Stimulated activated CD4-positive, alpha-beta T cell treated with anti-CD3 and anti-CD28 coated beads, Interleukin-4, amount 100 ng/mL, for 4 hours (primary cell): Measurements from ENCODE around the gene MAP3K20.
"Not testable (repeated sequence)": the region's sequence is repeated elsewhere in the genome, so short reads cannot be mapped to it uniquely, and the experiment has no call there.

Source experiments
- DNase-seq, 2 experiments: peaks; one replicate each; pipeline ENCODE4 v3.0.0-alpha.2; 2020

The MAP3K20 gene

DNA sequence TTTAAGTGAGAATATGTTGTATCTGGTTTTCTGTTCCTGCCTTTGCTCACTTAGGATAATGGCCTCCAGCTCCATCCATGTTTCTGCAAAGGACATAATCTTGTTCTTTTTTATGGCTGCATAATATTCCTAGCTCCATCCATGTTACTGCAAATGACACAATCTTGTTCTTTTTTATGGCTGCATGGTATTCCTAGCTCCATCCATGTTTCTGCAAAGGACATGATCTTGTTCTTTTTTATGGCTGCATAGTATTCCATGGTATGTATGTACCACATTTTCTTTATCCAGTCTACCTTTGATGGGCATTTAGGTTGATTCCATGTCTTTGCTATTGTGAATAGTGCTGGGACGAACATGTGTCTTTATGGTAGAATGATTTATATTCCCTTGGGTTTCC is 87.7 kb downstream of the MAP3K20 start:
- DNase-seq, result not testable (repeated sequence)

DNA sequence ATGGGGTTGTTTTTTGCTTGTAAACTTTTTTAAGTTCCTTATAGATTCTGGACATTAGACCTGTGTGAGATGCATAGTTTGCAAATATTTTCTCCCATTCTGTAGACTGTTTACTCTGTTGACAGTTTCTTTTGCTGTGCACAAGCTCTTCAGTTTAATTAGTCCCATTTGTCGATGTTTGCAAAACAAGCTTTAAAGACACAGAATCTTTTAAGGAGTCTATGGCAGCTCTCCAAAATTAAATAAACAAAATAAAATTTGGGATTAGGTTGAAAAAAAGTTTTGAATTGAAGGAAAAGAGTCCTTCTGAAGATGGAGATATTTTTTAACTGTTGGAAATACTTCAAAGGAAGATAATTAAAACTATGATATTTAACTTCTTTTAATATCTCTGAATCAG is 88.8 kb downstream of the MAP3K20 start:
- DNase-seq, result no peak

DNA sequence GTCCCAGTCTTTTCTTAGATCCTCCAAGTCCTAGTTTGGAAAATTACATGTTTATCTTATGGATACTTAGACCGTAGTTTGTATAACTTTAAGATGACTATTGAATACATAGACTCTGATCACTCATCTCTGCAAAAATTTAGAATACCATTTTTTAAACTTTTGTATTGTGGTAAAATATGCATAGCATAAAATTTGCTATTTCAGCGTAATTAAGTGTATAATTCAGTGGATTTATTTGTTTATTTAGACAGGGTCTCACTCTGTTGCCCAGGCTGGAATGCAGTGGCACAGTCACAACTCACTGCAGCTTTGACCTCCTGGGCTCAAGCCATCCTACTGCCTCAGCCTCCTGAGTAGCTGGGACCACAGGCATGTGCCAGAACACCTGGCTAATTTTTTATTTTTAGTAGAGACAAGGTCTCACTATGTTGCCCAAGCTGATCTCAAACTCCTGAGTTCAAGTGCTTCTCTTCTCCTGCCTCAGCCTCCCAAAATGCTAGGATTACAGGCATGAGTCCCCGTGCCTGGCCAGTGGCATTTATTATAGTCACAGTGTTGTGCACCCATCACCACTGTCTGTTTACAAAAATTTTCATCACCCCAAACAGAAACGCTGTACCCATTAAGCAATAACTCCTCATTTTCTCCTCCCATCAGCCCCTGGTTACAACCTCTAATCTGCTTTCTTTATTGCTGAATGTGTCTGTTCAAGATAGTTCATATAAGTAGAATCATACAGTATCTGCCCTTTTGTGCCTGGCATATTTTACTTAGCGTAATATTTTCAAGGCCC is 90.0 kb downstream of the MAP3K20 start:
- DNase-seq, result no peak

DNA sequence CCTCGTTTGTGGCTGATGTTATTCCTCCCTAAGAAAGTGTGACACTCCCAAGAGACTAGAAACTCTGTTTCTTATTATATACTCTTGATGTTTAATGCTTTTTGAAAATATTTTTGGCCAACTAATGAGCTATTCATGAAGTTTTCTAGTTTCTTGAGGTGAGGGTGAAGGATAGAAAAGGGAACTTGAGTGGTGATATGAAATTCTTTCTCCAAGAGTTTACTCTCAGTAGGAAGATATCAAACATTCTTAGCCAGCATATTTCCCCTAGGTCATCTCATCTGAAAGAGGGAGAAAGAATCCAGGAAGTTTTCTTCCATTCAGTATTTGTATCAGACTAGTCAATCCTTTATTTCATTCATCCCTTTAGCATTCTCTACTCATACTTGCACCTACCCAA is 95.7 kb downstream of the MAP3K20 start:
- DNase-seq, result no peak

GRCh38 chr2:173171924-173172643 is 96.4 kb downstream of the MAP3K20 start:
- no peak for DNase-seq

DNA sequence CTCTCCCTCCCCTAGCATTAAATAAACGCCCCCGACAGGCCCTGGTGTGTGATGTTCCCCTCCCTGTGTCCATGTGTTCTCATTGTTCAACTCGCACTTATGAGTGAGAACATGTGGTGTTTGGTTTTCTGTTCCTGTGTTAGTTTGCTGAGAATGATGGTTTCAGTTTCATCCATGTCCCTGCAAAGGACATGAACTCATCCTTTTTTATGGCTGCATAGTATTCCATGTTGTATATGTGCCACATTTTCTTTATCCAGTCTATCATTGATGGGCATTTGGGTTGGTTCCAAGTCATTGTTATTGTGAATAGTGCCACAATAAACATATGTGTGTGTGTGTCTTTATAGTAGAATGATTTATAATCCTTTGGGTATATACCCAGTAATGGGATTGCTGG is 98.7 kb downstream of the MAP3K20 start:
- not testable (repeated sequence) for DNase-seq

- DNase-seq, result no peak
Measured at GRCh38 chr2:173175222-173175621, 99.6 kb downstream of the MAP3K20 start.

GRCh38 chr2:173181982-173182381 is 106.3 kb downstream of the MAP3K20 start:
- DNase-seq, result no peak

GRCh38 chr2:173184031-173185004 is 108.7 kb downstream of the MAP3K20 start:
- no peak for DNase-seq

GRCh38 chr2:173185437-173185836 is 109.8 kb downstream of the MAP3K20 start:
- no peak for DNase-seq

DNA sequence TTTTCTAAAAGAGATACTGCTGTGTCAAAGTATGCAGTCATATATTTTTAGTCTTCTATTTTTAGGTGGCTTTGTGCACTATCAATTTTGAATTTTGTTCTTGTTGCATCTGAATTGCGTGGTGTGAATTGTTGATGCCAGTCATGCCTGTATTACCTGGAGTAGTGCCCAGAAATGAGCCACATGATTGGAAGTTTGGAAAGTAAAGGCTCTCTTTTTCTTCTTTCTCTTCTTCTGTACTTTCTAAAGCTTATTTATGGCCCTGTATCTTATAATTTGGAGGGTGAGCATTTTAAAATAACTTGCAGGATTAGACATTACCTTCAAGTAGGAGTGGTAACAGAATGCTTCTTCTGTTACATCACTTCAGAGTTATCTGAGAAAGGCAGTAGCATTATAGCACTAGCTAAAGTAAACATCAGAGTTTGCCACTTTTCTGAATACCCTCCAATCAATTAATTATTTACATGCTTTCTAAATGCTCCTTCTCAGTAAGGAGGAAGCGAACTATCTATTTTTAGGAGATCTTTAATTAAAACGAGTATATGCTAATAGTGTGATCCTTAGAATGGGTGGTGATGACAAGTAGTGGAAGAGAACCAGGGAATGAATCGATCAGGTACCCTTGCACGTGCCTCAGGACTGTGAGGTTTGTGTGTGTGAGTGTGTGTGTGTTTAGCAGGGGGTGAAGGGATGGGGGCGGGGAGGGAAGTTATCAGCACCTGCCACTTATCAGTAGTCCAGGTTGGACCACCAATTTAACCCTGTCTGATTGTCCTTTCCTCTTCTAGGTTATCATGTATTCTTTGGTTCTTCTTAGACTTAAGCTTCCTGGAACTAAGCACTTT is 112.5 kb downstream of the MAP3K20 start:
- DNase-seq, result no peak

DNA sequence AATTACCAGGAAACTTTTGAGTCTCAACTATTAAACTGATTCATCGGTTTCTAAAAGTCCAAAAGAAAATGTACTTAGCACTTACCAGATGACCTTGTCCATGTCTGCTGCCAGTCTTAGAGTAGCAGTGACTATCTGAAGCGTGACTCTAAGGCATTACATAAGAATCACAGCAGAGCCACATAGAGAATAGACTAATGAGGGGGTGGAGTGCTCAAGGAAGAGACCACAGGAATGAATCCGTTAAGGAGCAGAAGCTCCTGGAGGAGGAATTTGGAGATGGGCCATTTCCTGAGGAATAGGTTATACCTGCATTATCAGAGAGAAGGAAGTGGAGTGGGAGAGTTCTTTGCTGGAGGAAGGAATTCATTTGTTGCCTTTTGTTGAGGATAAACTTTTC is 116.0 kb downstream of the MAP3K20 start:
- DNase-seq, result no peak

- DNase-seq, result no peak
Measured at GRCh38 chr2:173192071-173192470, 116.4 kb downstream of the MAP3K20 start.

DNA sequence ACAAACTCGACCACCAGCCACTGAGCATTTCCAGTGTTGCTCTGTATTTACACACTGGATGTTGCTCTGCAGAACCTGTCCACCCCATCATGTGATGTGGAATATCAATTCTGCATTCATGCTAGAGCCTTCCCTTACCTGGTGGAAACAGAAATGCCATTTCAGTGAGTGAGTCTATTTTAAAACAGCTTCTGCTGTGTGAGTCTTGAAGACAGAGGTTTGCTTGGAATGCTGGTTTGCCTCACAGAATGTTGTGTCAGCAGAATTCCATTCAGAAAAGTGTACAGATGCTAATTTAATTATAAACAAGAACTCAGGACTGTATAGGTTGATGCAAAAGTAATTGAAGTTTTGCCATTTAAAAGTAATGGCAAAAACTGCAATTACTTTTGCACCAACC is 118.3 kb downstream of the MAP3K20 start:
- no peak for DNase-seq

DNA sequence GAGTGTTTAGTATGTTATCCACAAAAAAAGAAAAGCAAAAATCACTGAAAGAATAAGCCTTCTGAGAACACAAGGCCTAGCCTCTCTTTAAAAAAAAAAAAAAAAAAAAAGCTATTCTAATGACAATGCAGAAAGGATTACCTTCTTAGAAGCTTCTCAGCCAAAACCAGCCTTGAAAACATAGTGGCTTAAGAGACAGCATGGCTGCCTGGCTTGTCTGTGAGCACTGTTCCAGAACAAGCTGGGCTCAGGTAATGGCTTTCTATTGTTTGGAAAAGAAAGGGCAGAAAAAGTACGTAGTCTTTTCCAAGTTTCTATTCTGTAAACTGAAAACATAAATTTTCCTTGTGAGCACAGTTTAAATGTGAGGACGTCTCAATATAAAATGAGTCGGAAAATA is 119.5 kb downstream of the MAP3K20 start:
- no peak for DNase-seq

- no peak for DNase-seq
Measured at GRCh38 chr2:173196080-173196479, 120.4 kb downstream of the MAP3K20 start.

DNA sequence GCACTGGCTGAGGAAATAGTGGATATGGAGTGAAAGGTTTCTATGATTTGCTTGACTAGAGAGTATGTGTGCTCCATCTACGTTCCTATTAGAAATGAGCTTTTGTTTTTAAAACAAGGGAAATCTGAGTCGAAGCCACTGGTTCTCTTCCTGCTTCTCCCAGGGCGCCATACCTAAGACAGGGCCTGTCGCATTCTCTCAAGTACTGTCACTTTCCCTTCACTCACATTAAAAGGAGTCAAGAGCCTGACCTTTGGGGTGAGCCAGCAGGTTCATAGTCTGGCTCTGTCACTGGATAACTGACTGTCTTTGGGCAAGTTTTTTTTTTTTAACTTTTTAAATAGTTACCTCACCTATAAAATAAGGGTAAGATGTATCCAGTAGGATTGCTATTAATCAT is 121.0 kb downstream of the MAP3K20 start:
- no peak for DNase-seq

DNA sequence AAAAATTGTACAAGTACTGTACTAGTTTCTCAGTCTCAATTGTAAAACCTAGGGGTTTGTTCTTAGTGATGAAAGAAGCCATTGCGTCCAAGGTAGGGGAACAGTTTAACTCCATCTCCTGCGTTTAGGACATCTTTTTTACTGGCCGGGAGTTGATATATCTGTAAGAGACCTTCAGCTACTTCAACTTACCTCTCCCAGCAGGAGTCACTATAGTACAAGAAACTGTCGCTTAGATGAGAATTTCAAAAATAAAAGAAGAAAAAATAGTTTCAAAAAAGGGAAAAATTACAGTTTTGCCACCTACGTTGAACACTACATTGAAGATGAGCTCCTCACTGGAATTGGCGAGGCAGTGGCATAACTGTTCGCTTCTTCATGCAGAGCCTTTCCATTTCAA is 122.7 kb downstream of the MAP3K20 start:
- DNase-seq, result no peak

GRCh38 chr2:173199294-173199693 is 123.6 kb downstream of the MAP3K20 start:
- DNase-seq, result no peak

- DNase-seq, result no peak
Measured at GRCh38 chr2:173202570-173202969, 126.9 kb downstream of the MAP3K20 start.

GRCh38 chr2:173204316-173204715 is 128.7 kb downstream of the MAP3K20 start:
- DNase-seq, result no peak

DNA sequence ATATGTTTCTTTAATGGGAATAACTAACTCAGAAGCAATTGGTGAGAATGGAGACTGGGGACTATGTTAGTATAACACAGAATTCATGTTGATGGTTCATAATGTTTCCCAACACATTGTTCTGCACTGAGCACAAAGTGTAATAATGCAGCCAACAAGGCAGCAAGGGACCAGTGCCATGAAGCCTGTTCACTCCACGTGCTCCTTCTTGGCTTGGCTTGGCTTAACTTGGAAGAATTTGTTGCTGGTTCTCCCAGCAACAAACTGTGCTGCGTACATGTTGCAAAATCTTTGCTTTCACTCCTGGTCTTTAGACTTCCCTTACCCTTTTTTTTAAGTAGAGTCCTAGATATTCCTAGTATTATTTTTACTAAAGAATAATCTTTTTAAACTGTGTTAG is 129.7 kb downstream of the MAP3K20 start:
- no peak for DNase-seq
